GM19372 (cell line): ENCODE data around the gene PAX5.
A peak's percentile ranks its signal among the peaks of the same experiment; 100 is the strongest.

ENCODE experiments used
- ATAC-seq: cut with Tn5 transposase; IDR thresholded peaks from one replicate; pipeline ENCODE4 v1.9.1; 2021; ENCODE audit warnings: mild to moderate bottlenecking, low read depth, moderate library complexity; ENCODE audit not compliant: unreplicated experiment

Gene PAX5

DNA sequence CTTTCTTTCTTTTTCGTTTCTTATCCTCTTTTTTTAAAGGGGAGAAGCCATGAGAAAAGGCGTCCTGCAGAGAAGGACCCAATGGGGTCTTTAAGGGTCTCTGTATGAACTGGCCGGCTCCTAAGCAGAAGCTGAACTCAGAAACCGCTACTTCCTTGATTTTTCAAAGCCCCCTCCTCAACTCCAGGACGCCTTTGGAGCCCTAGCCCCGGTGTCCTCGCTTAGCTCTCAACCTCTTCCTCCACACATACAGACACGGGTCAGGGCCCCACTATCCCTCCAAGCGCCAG, 8.3 kb downstream of the PAX5 start:
- no peak for ATAC-seq

DNA sequence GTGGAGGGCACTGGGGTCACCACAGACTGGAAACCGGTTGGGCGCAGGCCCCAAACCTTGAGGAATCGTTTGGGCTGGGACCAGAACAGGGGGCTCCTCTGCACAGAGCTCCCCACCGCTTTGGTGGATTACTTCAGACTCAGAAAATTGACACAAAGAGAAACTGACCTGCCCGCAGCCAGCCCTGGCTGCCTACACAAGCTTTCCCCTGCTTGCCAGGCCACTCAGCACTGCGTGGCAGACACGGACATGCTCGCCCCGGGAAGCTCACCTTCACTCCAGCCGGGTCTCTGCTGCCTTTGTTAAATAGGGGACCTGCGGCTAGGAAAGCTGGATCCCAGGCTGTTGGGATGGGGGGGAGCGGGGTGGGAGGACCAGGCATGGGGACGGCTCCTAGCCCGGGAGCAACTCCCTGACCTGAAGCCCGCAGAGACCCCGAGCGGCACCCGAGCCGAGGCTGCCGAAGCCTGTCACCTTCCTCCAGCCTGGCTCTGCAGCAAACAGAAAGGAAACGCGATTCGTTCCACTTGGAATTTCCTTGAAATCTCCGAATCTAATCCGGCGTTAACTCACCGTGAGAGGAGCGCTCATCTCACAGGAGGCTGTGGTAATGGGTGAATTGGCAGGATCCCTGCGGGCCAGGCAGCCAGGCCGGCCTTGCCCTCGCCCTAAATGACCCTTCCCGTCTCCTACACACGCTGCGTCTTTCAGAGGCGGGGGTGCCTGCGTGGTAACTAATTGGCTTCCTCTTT, 8.8 kb downstream of the PAX5 start:
- ATAC-seq: no peak

DNA sequence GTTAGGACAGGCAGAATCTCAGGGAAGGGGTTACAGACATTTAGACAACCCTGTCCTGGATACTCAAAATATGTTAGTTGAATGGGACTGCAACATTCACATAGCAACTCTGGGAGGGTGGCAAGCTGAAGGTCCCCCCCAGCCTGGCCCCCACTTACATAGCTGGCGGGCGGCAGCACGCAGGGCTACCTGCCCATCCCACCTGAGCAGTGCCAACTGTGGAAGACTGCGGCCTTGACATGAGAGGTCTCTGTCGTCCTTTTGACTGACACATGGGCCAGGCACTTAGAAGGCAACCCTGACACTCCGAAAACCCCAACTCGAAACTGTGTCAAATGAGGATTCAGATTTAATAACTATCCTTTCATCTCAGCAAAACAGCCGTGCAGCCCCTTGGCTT, 16.5 kb downstream of the PAX5 start:
- no peak for ATAC-seq

DNA sequence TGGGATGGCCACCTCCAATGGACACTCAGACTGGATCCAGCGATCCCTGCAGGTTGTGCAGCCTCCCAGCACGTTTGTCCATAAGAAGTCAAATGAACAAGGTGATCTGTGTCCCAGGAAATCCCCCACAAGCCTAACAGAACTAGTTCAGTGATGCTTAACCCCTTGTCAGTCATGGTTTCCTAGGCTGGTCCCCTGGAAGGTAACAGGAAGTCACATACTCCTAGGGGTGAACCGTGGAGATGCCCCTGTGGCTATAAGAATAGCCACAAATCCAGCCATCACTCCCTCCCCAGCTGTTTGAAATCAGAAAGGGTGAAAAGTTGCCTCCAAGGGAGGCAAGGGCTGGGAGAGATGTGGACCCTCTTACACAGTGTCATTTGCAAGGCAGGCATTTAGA, 22.5 kb downstream of the PAX5 start:
- ATAC-seq: no peak

DNA sequence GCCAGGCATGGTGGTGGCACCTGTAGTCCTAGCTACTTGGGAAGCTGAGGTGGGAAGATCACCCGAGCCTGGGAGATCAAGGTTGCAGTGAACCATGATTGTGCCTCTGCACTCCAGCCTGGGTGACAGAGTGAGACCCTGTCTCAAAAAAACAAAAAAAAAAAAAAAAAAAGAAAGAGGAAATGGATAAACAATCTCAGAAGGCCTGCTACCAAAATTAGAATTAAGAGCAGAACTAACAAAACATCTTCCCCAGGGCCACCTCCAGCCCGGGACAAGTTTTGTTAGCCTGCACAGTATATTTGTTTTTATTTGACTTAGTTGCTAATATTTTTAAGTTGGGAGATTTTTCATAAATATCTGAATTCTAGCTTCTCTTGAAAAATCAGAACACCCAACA, 23.1 kb downstream of the PAX5 start:
- no peak for ATAC-seq

DNA sequence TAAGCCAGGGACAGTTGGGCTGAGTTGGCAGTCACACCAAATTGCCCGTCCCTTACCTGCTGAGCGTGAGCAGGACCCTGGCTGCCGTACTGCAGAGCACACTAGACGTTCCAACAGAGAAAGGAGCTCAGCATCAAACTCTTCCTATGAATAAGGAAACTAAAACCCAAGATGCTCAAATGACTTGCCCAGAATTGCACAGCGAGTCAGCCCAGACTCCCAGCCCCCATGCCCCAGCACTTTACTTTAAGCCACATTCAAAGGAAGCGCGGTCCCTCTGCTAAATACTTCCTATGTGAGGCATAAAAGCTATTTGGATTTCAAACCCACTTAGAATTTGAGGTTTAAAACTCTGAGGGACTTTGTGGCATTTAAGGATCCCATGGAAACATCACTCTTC, 23.9 kb downstream of the PAX5 start:
- no peak for ATAC-seq

DNA sequence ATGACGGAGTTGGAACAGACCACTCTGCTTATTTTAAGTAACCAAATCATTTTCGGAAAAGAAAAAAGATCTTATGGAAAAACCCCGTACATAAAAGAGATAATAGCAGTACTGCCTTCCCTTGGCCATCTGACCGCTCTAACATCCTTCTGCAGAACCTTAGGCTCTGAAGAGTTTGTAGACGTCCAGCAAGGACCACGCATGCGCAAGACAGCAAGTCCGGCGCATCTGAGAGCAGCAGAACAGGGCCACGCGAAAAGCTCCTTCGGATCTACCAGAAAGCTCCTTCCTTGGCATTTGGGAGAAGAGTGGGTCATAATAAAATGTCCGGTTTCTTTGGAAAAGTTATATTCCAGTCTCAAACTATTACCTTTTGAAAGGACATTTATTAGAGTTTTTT, 26.8 kb downstream of the PAX5 start:
- no peak for ATAC-seq

GRCh38 chr9:37005517-37006140, 28.4 kb downstream of the PAX5 start:
- ATAC-seq: no peak

DNA sequence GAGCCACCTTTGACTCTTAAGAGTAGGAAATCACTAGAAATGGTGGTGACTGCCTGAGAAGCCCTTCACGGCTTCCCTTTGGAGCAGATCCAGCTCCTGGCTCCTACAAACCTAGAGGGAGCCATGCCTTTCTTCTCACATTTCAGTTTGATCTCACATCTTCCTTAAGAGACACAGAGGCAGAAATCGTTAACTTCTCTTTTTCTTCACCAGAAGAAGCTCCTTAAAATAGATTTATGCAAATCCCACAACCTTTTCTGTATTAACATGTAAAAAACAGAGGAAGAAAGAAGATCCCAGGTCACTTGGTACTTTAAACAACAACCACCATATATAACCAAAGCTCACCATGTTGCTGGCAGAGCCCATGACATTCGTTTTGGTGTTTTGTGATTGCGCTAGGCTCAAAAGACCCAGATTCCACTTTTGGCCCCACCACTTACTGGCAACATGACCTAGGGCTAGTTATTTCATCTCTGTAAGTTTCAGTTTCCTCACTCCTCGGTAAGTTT, 29.6 kb downstream of the PAX5 start:
- ATAC-seq: no peak

- no peak for ATAC-seq
These were observed 31.5 kb downstream of the PAX5 start for GRCh38 chr9:37002413-37003217.

DNA sequence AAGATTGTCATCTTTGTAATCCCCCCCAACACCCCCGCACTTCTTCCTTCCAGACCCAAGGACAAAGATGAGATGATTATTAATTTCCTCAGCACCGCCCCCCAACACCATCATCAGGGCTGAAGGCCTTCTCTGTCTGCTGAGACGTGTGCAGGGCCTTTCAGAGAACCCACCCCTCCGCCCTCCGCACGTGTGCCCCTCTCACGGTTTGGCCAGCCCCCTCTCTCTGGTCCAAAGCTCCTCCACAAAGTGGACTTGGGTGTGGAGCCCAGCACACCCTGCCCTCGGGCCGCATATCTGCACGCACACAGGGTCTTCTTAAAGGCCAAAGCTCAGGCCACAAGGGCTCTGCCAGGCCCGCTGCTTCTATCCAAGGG, 32.0 kb downstream of the PAX5 start:
- ATAC-seq: no peak

DNA sequence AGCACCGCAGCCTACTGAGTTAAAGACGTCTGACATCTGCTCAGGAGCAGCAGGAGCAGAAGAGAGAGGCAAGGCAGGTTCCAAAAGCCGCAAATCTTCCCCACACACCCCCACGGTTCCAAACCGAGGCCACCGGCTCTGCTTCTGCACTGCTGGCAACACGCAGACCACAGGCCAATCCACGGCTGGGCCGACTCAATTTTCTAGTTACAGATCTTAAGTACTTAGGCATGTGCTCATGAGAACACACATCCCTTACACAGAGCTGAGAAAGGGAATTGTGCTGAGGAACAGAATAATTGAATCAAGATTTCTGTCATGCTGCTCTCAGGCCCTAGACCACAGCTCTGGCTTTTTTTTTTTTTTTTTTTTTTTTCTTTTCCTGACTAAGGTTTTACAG, 32.6 kb downstream of the PAX5 start:
- ATAC-seq: no peak

DNA sequence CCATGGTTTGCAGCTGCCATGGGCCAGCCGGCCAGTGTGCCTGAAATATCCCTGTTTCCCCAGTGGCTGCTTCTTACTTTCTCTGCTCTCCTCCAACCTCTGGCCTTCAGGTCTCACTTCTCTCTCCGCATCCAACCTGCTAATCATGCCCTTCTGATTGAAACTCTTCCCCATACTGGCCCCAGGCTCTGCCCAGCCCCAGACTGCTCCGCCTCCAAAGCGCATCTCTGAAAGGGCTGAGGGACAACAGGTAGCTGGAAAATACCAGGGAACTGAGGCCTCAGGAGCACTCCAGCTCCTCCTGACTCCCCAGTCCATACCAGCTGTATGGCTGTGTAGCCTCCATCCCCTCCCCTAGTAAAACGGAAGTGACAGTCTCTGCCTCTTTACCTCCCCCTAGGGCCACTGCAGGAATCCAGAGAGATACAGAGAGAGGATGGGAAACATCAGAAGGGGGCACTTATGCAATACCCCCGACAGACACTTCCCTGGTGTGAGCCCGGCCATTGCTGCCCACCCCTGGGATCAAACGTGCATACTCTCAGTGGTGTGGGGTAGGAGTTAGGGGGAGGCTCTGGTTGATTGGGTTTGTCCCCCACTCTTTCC, 34.2 kb downstream of the PAX5 start:
- ATAC-seq: no peak

- ATAC-seq: no peak
These were observed 36.7 kb downstream of the PAX5 start for GRCh38 chr9:36997414-36997813.

DNA sequence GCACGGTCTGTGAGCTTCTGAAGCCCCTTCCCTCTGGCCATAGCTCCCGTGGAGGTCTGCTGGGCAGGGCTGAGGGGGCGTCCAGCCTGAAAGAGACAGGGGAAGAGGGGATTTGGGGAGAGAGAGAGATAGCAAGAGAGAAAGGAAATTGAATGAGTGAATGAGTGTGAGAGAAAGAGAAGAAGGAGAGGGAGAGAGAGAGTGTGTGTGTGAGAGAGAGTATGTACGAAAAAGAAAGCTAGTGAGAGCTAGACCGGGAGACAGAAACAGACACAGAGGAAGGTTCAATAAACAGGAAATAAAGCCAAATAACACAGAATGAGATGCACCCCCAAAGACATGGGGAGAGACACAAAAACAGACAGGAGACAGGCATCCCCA, 37.4 kb downstream of the PAX5 start:
- ATAC-seq: no peak

GRCh38 chr9:36995927-36996705, 38.0 kb downstream of the PAX5 start:
- ATAC-seq: peak; percentile 41

GRCh38 chr9:36993933-36994764, 39.9 kb downstream of the PAX5 start:
- ATAC-seq: peak; percentile 49

DNA sequence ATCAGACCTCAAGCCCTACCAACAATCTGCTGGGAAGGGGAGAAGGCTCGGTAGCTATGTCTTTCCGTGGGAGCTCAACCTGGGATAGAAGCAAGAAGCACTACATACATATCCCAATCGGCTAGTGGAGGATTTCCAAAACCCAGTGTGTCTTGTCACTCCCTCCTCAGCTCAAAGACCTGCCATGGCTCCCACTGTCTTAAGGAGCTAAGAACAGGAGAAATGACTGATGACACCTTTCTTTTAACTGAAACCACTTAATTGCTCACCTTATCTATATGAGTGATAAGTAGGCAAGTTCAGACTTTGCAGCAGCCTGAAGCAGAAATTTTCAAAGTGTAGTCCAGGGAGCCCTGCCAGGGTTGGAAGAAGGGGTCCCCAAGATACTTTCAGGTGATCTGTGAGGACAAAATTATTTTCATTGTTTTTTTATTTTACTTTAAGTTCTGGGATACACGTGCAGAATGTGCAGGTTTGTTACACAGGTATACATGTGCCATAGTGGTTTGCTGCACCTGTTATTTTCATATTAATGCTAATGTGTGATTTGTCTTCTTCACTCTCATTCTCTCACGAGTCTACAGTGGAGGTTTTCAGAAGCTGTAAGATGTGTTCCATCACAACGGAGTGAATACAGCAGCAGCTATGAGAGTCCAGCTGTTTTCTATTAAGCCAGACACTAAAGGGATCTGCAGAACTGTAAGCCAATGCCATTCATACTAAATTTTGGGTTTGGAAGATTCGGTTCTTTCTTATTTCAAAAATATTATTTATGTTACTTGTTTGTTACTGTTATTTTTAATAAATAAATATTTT, 41.4 kb downstream of the PAX5 start:
- no peak for ATAC-seq
